Stimulated activated CD4-positive, alpha-beta T cell treated with anti-CD3 and anti-CD28 coated beads, TNF-alpha, amount 100 ng/mL, for 1 hour (primary cell): ENCODE measurements around the gene ERVH48-1.
A peak's percentile ranks its signal among the peaks of the same experiment; 100 is the strongest.
"Not testable (repeated sequence)": the region's sequence is repeated elsewhere in the genome, so short reads cannot be mapped to it uniquely, and the experiment has no call there.

Experiments
- DNase-seq, 3 donors: peaks; one replicate each; pipeline ENCODE4 v3.0.0-alpha.2; 2020; ENCODE audit warnings: low read depth in 3 of 3, low spot score in 1 of 3

The ERVH48-1 gene

GRCh38 chr21:42908484-42908883, 16.9 kb downstream of the ERVH48-1 start:
- not testable (repeated sequence) for DNase-seq

GRCh38 chr21:42906233-42906632, 19.2 kb downstream of the ERVH48-1 start:
- no peak for DNase-seq

- DNase-seq, result no peak
Observed at GRCh38 chr21:42905195-42905594, 20.2 kb downstream of the ERVH48-1 start.

- DNase-seq, result no peak
Observed at GRCh38 chr21:42903817-42904216, 21.6 kb downstream of the ERVH48-1 start.

- no peak for DNase-seq
Observed at GRCh38 chr21:42900446-42900845, 25.0 kb downstream of the ERVH48-1 start.

- peak; percentile 100 for DNase-seq
Observed at GRCh38 chr21:42892931-42893755, 32.3 kb downstream of the ERVH48-1 start, which contains the start of gene NDUFV3. TSS of gene NDUFV3 (plus strand) at chr21:42893309. CDS start at chr21:42893334, 25 bp downstream.

GRCh38 chr21:42892582-42892930, 32.9 kb downstream of the ERVH48-1 start:
- DNase-seq, result no peak

GRCh38 chr21:42887326-42887725, 38.1 kb downstream of the ERVH48-1 start:
- DNase-seq, result no peak

GRCh38 chr21:42883921-42884320, 41.5 kb downstream of the ERVH48-1 start:
- no peak for DNase-seq

- DNase-seq, result no peak
Observed at GRCh38 chr21:42880352-42880751, 45.1 kb downstream of the ERVH48-1 start.

GRCh38 chr21:42878993-42879787, 46.2 kb downstream of the ERVH48-1 start, which contains the start of gene WDR4:
TSS of gene WDR4 (minus strand) at chr21:42879539. CDS start at chr21:42879495, 44 bp downstream.
- DNase-seq, result peak; percentile 92 to 98 (median 97)

GRCh38 chr21:42878678-42878992, 46.8 kb downstream of the ERVH48-1 start:
- DNase-seq, result no peak

GRCh38 chr21:42875811-42876210, 49.6 kb downstream of the ERVH48-1 start:
- DNase-seq, result not testable (repeated sequence)

GRCh38 chr21:42873096-42873495, 52.3 kb downstream of the ERVH48-1 start:
- DNase-seq, result no peak

- no peak for DNase-seq
Observed at GRCh38 chr21:42868196-42868595, 57.2 kb downstream of the ERVH48-1 start.
